Measurements from ENCODE around the gene TAS2R60.

DNA sequence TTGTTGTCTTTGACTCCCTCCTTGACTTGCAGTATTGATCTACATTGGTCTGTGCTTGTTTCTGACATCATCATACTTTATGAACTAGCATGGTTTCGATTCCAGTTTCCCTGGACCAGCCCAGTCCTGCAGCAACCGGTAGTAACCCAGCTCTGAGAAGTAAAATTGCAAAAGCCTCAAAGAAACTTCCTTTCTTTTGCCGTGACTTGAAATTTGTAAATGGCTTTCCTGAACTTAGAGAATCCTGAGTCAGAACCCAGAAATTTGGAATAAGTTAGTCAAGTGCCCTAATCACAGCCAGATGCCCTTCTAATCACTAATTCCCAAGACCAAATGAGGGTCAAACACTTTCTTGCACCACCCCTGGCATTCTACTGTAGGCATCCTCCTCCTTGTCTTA, 15.0 kb downstream of the TAS2R60 start:
- TF ChIP-seq, protein P1, sequence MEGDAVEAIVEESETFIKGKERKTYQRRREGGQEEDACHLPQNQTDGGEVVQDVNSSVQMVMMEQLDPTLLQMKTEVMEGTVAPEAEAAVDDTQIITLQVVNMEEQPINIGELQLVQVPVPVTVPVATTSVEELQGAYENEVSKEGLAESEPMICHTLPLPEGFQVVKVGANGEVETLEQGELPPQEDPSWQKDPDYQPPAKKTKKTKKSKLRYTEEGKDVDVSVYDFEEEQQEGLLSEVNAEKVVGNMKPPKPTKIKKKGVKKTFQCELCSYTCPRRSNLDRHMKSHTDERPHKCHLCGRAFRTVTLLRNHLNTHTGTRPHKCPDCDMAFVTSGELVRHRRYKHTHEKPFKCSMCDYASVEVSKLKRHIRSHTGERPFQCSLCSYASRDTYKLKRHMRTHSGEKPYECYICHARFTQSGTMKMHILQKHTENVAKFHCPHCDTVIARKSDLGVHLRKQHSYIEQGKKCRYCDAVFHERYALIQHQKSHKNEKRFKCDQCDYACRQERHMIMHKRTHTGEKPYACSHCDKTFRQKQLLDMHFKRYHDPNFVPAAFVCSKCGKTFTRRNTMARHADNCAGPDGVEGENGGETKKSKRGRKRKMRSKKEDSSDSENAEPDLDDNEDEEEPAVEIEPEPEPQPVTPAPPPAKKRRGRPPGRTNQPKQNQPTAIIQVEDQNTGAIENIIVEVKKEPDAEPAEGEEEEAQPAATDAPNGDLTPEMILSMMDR (conservative IDR thresholded peaks at IDR 0.05; ENCODE audit: low read depth, low read length) = no peak
- TF ChIP-seq POLR2A (IDR thresholded peaks at IDR 0.05; ENCODE audit: low read depth, low read length) = no peak
- TF ChIP-seq MAFK (IDR thresholded peaks at IDR 0.05; ENCODE audit: low read depth, low read length) = no peak
- TF ChIP-seq BHLHE40 (IDR thresholded peaks at IDR 0.05; ENCODE audit: low read depth, low read length) = no peak
- TF ChIP-seq RAD21 (IDR thresholded peaks at IDR 0.05; ENCODE audit: low read length) = no peak
- no peak for TF ChIP-seq MXI1 (IDR thresholded peaks at IDR 0.05; ENCODE audit: borderline replicate concordance, low read depth, low read length)
- no peak for TF ChIP-seq CEBPB (IDR thresholded peaks at IDR 0.05; ENCODE audit: low read depth, low read length)
- TF ChIP-seq SMC3 (IDR thresholded peaks at IDR 0.05; ENCODE audit: low read depth, low read length) = no peak
- TF ChIP-seq RCOR1 (IDR thresholded peaks at IDR 0.05; ENCODE audit: insufficient replicate concordance, low read length) = no peak

All from IMR-90 (cell line).